Endothelial cell of umbilical vein (primary cell): ENCODE data around the gene PDK2. TPM values are rescaled to one million over a fixed set of nuclear protein-coding genes. Genes with fewer than 3 reads are reported as not detected.

ENCODE experiments used
- BruUV-seq: library from RNA; stranded (reverse); fragments of 400-500 nt; replicated peaks from 2 replicates; lab custom pipeline; 2021; lab: Mats Ljungman, UMichigan
- CTCF ChIA-PET: fragments of 300-600, 350-600 bp; sonication (Branson Sonifier 250); formaldehyde crosslinking; loops from one replicate; lab custom pipeline; 2021; ENCODE audit warnings: antibody characterized with exemption, inconsistent platforms; lab: Charles Lee
- POLR2A ChIA-PET: fragments of 300-600, 350-600 bp; sonication (Branson Sonifier 250); formaldehyde crosslinking; loops from one replicate; lab custom pipeline; 2021; ENCODE audit warnings: antibody characterized with exemption, inconsistent platforms; lab: Charles Lee
- DNase-seq: peaks from one replicate; pipeline ENCODE4 v3.0.0-alpha.2; 2011; ENCODE audit warnings: low read depth, low spot score
- FAIRE-seq: peaks from 2 replicates; lab custom pipeline; 2011; peaks lifted over from hg19 to GRCh38; lab: Jason Lieb, UNC
- H2AFZ ChIP-seq: 2 replicates; pipeline ENCODE4 v1.6.0; 2012; ENCODE audit warnings: low read depth, low read length, control low read depth, inconsistent platforms
- H3K27ac ChIP-seq: 2 replicates; pipeline ENCODE4 v1.5.1; 2011; ENCODE audit warnings: low read depth, mild to moderate bottlenecking, control low read depth, low read length, moderate library complexity; ENCODE audit not compliant: insufficient read depth
- H3K27me3 ChIP-seq, 2 experiments: 2 replicates each; pipeline versions ENCODE4 v1.6.0 to v1.6.1; 2011; ENCODE audit warnings: low read length in 2 of 2, mixed read lengths in 1 of 2; ENCODE audit not compliant: control insufficient read depth in 2 of 2, insufficient read depth in 2 of 2
- H3K36me3 ChIP-seq, 2 experiments: 2 replicates in 1 of 2; 3 replicates in 1 of 2; pipeline ENCODE4 v1.5.1; 2011; ENCODE audit warnings: low read length in 2 of 2, mild to moderate bottlenecking in 1 of 2, moderate library complexity in 1 of 2; ENCODE audit not compliant: control insufficient read depth in 2 of 2, insufficient read depth in 2 of 2; ENCODE audit errors: extremely low read depth in 1 of 2
- H3K4me1 ChIP-seq: 3 replicates; pipeline ENCODE4 v1.5.1; 2011; ENCODE audit warnings: mild to moderate bottlenecking, low read length; ENCODE audit not compliant: control insufficient read depth, insufficient read depth; ENCODE audit errors: extremely low read depth
- H3K4me2 ChIP-seq: 2 replicates; pipeline ENCODE4 v1.6.1; 2011; ENCODE audit warnings: low read length, control low read depth, mixed read lengths; ENCODE audit not compliant: insufficient read depth
- H3K4me3 ChIP-seq, 3 experiments: fragments of 200-600 bp in 1 of 3; sonication (generic), shearing (Covaris generic) in 1 of 3; replicated peaks in 1 of 3; 2 replicates each; pipeline ENCODE4 v1.5.1; 2011 to 2016; ENCODE audit warnings: control low read depth in 3 of 3, low read length in 3 of 3, mild to moderate bottlenecking in 2 of 3, inconsistent platforms in 1 of 3, low read depth in 1 of 3, moderate library complexity in 1 of 3; ENCODE audit not compliant: insufficient read depth in 1 of 3
- H3K79me2 ChIP-seq: 2 replicates; pipeline ENCODE4 v1.6.0; 2012; ENCODE audit warnings: low read length, inconsistent platforms; ENCODE audit not compliant: control insufficient read depth, insufficient read depth
- H3K9ac ChIP-seq: replicated peaks from 2 replicates; pipeline ENCODE3; 2011; ENCODE audit warnings: low read length, control low read depth; ENCODE audit not compliant: insufficient read depth; ENCODE audit errors: extremely low read depth
- H3K9me1 ChIP-seq: replicated peaks from 3 replicates; pipeline ENCODE4 v1.6.0; 2011; ENCODE audit warnings: mild to moderate bottlenecking, low read length; ENCODE audit not compliant: control insufficient read depth, insufficient read depth; ENCODE audit errors: extremely low read depth
- H3K9me3 ChIP-seq: replicated peaks from 2 replicates; pipeline ENCODE4 v1.5.1; 2012; ENCODE audit warnings: low read length, inconsistent platforms; ENCODE audit not compliant: control insufficient read depth, insufficient read depth
- H4K20me1 ChIP-seq: replicated peaks from 2 replicates; pipeline ENCODE3; 2011; ENCODE audit warnings: mild to moderate bottlenecking, low read length; ENCODE audit not compliant: control insufficient read depth, insufficient read depth; ENCODE audit errors: extremely low read depth
- CTCF ChIP-seq, 2 donors: IDR thresholded peaks; 1 replicate in 1 of 2; 2 replicates in 1 of 2; pipeline ENCODE4 v1.5.1; 2011; ENCODE audit warnings: low read length in 2 of 2, mild to moderate bottlenecking in 2 of 2, moderate library complexity in 2 of 2, control low read depth in 1 of 2, inconsistent platforms in 1 of 2, low read depth in 1 of 2; ENCODE audit not compliant: insufficient read depth in 1 of 2; ENCODE audit errors: extremely low read depth in 1 of 2
- EZH2 ChIP-seq: IDR thresholded peaks from 2 replicates; pipeline ENCODE4 v1.6.1; 2012; ENCODE audit warnings: borderline replicate concordance, low read depth, mild to moderate bottlenecking, moderate library complexity, low read length, inconsistent platforms; ENCODE audit not compliant: severe bottlenecking
- FOS ChIP-seq: IDR thresholded peaks from 2 replicates; pipeline ENCODE4 v1.6.1; 2011; ENCODE audit warnings: mild to moderate bottlenecking, low read length, moderate library complexity, borderline replicate concordance; ENCODE audit not compliant: insufficient read depth
- GATA2 ChIP-seq: IDR thresholded peaks from 2 replicates; pipeline ENCODE4 v1.7.0; 2011; ENCODE audit warnings: low read depth, mild to moderate bottlenecking, moderate library complexity, mixed read lengths, low read length; ENCODE audit not compliant: insufficient read length, insufficient read depth
- JUN ChIP-seq: IDR thresholded peaks from 2 replicates; pipeline ENCODE4 v1.6.1; 2011; ENCODE audit warnings: borderline replicate concordance, low read depth; ENCODE audit not compliant: insufficient read length, insufficient read depth
- MAX ChIP-seq: IDR thresholded peaks from 2 replicates; pipeline ENCODE4 v1.6.1; 2011; ENCODE audit not compliant: insufficient read depth, insufficient read length
- MYC ChIP-seq: IDR thresholded peaks from one replicate; pipeline ENCODE4 v1.6.1; 2011; ENCODE audit warnings: mild to moderate bottlenecking, low read depth, low read length
- POLR2A ChIP-seq: IDR thresholded peaks from 2 replicates; pipeline ENCODE4 v1.6.1; 2012; ENCODE audit warnings: low read depth, mild to moderate bottlenecking, control low read depth, low read length
- POLR2AphosphoS5 ChIP-seq: IDR thresholded peaks from 2 replicates; pipeline ENCODE4 v1.6.1; 2012; ENCODE audit warnings: low read depth, mild to moderate bottlenecking, control low read depth, low read length, moderate library complexity; ENCODE audit not compliant: insufficient read depth
- dilution Hi-C: fragments of 300-500 bp; cut with MboI; formaldehyde crosslinking; loops from one replicate; pipeline ENCODE4 v1.15.0; 2019; ENCODE audit warnings: low sequenced_read_pairs; ENCODE audit not compliant: extremely low pct_ligation_motif_present
- intact Hi-C: fragments of 100-400 bp; cut with micrococcal nuclease; formaldehyde crosslinking; loops from one replicate; pipeline ENCODE4 v1.10.0; 2022
- polyA plus RNA-seq, 4 experiments: library from polyadenylated mRNA; depleted of rRNA in 3 of 4; stranded (reverse) in 3 of 4; unstranded in 1 of 4; fragments of >200 nt; gene quantifications; 2 replicates each; pipeline versions ENCODE4 v1.2.1 to v1.2.3, GENCODE V29; 2011 to 2012; ENCODE audit warnings: missing spikeins in 1 of 4
- total RNA-seq: library from RNA; stranded (reverse); gene quantifications from 2 replicates; pipeline ENCODE4 v1.2.3, GENCODE V29; 2021

The PDK2 gene
- total and polyA plus RNA-seq, 2 donors (not counting 3 experiments of a cell fraction or from before 2014, with no cell fraction given): 21.3 to 114 TPM

DNA sequence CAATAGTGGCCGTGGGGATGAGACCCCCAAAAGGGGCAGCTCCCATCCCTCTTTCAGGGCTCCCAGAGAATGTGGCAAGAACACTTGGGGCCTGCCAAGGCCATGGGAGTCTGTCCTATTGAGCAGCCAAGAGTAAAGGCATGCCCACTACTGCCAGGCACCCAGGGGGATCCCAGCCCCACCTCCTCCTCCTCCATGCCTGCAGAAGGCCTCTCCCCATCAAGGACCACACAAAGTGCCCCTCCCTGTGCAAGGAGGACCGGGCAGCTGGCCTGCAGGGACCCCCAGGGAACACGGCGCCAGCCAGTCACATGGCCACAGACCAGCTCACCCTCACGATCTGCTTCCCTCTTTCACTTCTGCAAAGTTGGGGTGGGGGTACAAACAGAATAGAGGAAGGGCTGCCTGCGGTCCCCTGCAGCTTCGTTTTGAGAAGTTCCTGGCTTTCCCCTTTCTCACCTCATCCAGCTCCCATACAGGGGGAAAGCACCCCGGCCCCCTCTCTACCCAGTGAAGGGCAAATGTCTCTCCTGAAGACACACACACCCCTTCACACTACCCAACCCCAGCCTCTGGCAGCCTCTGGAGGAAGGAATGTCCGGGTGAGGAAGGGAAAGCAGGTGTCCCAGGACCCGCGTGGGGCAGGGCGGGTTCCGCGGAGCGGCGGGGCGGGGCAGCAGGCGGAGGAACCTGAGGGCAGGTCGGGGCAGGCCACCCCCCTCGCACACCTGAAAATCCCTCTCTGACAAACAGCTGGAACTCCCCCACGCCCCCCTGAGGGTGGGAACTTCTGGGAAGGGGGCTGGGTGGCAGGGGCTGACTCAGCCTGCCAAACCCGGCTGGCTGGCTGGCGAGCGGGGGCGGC is 53.3 kb downstream of the PDK2 start:
- POLR2A ChIA-PET: no interaction called here
- BruUV-seq: no TSS peak
- intact Hi-C loops (no loop called here), dilution Hi-C loops (no loop called here)
- peak overlapping the region; percentile 45 for H3K9ac ChIP-seq
- CTCF ChIA-PET: interaction anchor here (1.0 to 4.1 kb wide), 5 partner anchors 8 to 31 kb away, joined by 3 to 21 read pairs (median 4); partner anchors contain the start of gene SAMD14
- H3K9me1 ChIP-seq: no peaks in the 10 kb centered on the region
- no peak overlapping the region for H2AFZ ChIP-seq
- no peaks in the 10 kb centered on the region for H3K9me3 ChIP-seq
- no peaks in the 10 kb centered on the region for H4K20me1 ChIP-seq
- H3K79me2 ChIP-seq: peaks cover 66% of the 10 kb centered on the region
- peaks cover 0 to 16% of the 10 kb centered on the region in 2 experiments for H3K36me3 ChIP-seq
- H3K4me2 ChIP-seq: peak overlapping the region; percentile 82
- DNase-seq: no peak
- H3K4me3 ChIP-seq: peak overlapping the region; percentile 63 to 82 (median 65)
- peak overlapping the region; percentile 7 for H3K27ac ChIP-seq
- peaks cover 32% of the 10 kb centered on the region for H3K4me1 ChIP-seq
- no peaks in the 10 kb centered on the region for H3K27me3 ChIP-seq
- no peak for TF ChIP-seq JUN
- TF ChIP-seq EZH2: no peak
- no peak for TF ChIP-seq MYC
- no peak for TF ChIP-seq GATA2
- TF ChIP-seq FOS: no peak
- no peak for TF ChIP-seq MAX
- TF ChIP-seq CTCF (IDR thresholded peaks at IDR 0.05; ENCODE audit: extremely low read depth in 1 of 2, insufficient read depth in 1 of 2, low read depth in 1 of 2, low read length in 2 of 2): no peak
- no peak for TF ChIP-seq POLR2AphosphoS5
- TF ChIP-seq POLR2A: no peak
- peak; percentile 57 for FAIRE-seq
